Activated naive CD4-positive, alpha-beta T cell treated with anti-CD3 and anti-CD28 coated beads, Interleukin-2, amount 50 U/mL, for 16 hours (primary cell): Measurements from ENCODE around the gene BPIFB1.
A peak's percentile ranks its signal among the peaks of the same experiment; 100 is the strongest.

ENCODE experiments used
- DNase-seq: peaks from one replicate; pipeline ENCODE4 v3.0.0-alpha.2; 2020

The BPIFB1 gene

DNA sequence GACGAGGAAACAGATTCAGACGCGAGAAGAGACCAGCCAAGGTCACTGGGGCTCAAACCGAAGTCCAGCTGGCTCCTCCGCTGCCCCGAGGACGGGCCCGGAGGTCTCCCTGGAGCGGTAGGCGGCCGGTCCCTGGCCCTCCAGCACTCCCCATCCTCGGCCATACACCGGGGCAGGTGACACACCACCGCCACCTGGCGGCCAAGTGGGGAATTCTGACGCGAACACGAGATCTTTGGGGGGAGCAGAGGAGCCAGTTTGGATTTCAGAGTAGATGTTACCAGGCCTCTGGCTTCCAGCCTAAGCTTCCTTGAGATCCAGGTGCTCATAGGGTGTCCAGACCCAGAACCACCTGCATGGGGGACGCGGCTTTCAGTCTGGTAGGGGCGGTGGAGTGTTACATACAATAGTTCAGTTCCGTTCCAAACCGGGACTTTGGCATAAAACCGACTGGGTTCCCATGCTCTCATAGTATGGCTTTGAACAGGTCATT is 16.1 kb downstream of the BPIFB1 start:
- peak; percentile 78 for DNase-seq

DNA sequence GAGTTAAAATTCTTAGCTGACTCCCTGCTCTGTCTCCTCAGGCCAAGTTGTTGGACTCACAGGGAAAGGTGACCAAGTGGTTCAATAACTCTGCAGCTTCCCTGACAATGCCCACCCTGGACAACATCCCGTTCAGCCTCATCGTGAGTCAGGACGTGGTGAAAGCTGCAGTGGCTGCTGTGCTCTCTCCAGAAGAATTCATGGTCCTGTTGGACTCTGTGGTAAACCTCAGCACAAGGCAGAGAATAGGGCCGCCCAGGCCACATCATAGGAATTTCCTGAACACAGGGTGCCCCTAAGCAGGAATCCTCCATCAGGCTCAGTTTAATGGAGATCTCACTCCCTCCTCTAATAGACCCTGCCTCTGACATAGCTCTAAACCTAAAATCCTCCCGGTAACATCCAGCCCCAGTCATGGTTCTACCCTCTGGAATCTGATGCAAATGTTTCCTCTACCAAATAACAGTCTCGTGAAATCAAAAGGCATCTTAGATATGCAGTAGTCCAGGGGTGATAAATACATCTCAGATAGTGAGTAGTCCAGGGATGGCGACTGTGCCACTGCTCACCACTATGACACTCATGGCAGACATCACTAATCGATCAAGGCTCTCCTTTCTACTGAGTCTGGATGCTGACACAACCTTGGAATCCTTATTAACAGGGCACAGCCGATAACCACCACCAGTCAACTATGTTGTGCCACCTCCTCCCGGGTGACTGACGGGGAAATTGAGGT is 18.3 kb downstream of the BPIFB1 start:
- DNase-seq = no peak

DNA sequence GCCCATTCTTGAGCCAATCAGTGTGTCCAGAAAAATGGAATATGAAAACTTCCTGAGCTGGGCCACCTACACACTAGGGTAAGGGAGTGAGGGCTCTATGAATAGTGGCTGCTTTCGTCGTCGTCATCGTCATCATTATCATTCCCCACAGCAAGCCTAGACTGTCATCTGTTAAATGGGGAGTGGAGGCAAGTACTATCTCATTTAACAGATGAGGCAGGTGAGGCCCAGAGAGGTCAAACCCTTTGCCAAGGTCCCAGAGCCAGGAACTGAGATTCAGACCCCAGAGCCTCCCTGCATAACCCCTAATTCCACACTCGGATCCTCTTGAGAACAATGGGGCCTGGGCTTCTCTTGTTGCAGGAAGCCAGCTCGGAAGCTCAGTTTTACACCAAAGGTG is 20.6 kb downstream of the BPIFB1 start:
- no peak for DNase-seq

DNA sequence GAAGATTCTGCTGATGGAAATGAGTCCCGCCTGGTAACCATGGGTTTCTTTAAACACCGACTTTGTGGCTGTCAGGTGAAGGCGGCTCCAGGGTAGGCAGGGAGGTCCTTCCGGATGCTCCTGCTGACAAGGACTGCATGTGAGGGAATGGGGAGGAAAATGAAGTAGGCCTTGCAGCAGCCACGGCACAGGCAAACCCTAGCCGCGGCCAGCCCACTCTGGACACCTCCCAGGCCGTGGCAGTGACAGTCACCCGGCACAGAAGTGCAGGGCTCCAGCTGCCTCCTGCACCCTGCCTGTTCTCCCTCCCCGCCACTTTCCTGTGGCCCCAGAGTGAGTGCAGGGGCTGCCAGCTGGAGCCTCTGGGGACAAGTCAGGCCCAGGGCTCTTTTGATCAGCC is 21.0 kb downstream of the BPIFB1 start:
- no peak for DNase-seq

DNA sequence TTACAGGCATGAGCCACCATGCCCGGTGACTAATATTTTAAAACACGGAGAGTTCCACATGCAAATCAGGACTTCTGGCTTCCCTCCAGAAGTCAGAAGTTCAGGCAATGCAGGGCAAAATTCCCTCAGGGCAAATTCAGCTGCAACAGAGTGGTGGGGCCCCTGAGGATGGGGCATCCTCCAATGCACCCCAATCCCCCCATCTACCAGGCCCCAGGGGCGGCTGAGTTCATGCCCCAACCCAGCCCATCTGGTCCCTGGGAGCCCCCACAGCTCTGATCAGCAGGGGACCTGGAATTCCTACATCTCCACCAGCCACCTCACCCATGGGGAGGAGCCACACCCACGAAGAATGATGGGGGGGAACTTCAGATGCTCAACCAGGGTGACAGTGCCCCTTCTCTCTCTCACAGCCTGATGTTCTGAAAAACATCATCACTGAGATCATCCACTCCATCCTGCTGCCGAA is 22.6 kb downstream of the BPIFB1 start:
- DNase-seq = no peak

DNA sequence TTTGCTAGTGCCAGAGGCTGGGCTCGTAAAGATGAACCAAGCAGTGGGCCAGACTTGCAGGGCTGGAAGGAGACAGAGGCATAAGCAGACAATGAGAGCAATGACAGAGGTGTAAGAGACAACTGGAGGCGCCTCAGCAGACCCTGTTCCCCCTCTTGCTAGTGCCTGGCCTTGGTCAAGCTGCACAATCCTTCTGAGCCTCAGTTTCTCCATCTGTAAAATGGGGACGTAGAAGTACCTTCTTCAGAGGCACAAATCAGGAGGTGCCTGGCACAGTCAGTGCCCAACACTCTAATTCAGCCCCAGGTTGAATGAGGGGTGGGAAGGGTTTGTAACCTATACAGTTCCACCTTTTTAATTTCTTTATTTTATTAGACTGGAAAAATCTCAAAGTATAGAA is 23.2 kb downstream of the BPIFB1 start:
- no peak for DNase-seq

DNA sequence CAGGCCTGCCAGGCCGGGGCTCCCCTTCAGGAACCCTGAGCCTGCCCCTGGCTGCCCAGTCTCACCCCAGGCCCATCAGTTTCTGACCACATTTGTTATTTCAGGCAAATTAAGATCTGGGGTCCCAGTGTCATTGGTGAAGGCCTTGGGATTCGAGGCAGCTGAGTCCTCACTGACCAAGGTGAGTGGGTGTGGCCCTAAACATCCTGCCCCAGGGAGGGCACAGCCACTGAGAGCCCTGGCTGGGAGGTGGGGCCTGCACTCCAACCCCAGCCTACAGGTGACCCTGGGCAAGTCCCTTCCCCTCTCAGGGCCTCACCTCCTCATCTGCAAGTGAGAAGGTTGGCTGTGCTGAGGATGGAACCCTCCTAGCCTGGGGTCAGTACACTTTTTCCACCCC is 23.8 kb downstream of the BPIFB1 start:
- DNase-seq = no peak

DNA sequence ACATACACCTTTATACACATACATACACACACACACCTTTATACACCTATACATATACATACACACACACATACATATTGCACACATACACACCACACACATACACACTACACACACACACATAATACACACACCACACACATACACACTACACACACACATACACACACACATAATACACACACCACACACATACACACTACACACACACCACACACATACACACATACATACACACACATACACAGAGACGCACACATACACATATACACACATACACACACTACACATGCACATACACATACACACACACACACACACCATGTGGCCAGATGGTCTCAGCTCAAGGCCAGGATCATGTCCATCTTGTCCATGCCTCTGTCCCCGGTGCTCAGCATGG is 25.7 kb downstream of the BPIFB1 start:
- no peak for DNase-seq

DNA sequence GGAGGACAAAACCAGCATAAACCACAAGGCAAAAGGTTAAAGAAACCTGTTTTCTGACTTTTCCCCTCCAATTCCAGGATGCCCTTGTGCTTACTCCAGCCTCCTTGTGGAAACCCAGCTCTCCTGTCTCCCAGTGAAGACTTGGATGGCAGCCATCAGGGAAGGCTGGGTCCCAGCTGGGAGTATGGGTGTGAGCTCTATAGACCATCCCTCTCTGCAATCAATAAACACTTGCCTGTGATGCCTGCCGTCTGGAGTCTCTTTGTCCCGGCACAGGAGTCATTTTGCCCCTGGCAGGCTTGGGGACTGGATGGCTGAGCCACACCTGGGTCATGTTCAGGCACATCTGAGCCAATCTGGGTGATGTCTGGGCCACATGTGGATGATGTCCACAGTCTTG is 26.6 kb downstream of the BPIFB1 start:
- DNase-seq = no peak

DNA sequence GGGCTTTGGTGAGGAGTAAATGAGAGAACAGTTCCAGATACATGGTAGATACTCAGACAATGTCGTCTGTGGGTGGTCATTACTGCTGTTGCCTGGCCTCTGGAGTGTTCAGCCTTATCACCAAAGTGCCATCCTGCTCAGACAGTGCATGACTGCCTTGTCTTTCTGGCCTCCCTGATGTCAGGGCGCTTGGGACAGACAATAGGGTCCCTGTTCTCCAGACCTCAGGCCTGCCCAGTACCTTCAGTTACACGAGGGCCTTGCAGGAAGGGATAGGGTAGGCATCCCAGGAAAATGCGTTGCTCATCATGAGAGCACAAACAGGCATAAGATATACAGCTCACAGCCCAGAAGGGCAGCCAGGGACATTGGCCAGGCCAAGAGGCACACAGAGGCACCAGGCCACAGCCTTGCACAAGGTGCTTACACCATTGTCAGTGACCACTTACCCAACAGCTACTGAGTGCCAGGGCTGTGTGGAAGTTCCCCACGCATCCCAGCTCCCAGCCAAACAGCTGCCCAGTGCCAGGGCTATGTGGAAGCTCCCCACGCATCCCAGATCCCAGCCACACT is 27.4 kb downstream of the BPIFB1 start:
- no peak for DNase-seq

DNA sequence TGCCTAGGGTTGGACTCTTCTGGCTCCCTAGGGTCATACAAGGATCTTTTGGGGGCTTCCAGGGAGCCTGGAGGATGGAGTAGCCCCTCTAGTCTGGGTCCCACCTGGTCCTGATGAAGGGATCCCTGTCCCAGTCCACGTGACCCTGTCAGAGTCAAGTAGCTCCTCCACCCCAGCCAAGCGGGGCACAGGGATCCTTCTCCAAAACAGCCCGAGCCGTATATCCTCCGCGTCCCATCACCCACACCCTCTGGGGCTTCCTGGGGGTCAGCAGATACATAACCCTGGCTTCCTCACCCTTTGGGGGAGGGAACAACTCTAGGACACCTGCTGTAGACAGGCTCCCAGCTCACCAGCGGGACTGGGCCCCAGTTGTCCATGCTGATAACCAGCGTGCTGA is 28.0 kb downstream of the BPIFB1 start:
- DNase-seq = no peak

DNA sequence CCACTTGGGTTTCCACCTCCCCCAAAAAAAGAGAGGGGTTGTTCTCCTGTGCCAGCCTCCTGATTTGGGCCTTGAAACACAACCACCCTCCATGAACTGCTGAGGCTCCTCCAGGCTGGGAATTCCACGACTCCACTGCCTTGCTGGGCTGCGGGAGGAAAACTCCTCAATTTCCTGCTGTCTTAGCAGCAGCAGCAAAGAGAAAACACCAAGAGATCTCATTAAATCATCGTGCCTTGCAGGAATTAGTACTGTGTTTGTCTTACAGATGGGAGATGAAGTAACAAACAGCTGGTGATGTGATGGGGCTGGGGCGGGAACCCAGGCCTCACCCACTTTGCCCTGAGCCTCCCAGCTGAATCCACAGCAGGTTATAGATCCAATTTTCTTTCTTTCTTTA is 29.0 kb downstream of the BPIFB1 start:
- DNase-seq = no peak

DNA sequence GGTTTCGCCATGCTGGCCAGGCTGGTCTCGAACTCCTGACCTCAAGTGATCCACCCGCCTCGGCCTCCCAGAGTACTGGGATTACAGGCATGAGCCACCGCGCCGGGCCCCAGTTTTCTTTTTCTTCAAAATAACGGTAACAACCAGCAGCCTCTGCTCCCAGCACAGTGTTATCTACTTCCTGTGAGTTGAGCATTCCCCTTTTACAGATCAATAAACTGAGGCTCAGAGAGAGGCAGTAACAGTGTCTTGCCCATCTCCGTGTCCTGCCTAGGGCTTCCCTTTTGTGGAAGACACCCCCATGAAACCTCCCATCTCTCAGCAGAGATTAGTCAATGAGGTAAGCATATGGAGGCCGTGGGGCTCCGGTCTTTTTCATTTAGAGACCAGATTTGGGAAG is 29.6 kb downstream of the BPIFB1 start:
- DNase-seq = no peak

DNA sequence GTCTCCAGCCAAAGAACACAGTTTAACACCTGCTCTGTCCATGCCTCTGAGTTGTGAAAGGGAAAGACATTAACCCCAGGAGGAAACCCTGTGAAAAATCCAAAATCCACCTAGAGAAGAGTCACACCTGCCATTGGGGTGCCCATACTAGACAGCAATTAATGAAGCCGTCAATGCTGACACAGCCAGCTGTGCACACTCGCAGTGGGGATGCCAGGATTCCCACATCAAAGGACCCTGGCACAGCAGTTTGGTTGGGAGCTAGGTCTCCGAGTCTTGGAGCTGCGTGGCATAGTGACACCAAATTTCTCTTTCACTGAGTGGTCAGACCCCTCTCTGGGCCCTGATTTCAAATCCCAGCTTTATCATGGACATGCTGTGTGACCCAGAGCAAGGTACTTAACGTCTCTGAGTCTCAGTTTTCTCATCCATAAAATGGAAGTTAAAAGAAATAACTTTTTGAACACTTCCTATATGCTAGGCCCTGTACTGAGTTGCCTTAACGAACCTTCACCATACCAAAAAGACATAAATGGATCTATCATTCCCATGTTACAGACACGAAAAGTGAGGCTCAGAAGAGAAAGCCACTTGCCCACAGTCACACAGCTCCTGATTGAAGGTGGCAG is 30.8 kb downstream of the BPIFB1 start:
- no peak for DNase-seq

DNA sequence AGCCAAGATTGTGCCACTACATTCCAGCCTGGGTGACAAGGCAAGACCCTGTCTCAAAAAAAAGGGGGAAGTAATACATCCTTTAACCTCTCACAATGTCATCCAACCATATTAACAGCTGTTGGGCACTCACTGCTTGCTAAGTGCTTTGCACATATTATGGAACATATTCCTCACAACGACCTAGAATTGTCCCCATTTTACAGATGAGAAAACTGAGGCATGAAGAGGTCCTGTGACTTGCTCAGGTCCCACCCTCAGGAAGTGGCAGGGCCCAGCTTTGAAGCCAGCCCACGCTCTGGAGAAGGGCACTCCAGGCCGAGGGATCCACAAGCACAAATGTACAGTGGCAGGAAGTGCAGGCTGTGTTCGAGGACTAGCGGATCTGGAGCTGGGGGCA is 33.3 kb downstream of the BPIFB1 start:
- no peak for DNase-seq

DNA sequence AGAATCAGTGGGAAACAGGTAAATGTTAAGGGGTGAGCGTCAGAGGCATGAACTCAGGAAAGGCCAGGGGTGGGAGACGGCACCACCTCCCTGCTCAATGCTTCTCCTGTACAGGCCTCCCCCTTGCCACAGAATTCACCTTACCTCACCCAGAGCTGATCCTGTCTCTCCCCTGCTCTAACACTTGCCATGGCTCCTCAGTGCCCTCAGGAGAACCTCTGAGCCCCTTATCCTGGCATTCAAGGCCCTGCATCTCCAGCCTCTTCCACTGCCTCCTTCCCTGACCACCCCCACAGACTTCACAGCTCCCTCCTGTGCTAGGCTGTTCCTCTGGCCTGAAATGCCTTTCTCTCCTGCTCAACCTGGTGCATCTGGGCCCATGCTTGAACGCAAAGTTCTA is 33.9 kb downstream of the BPIFB1 start:
- DNase-seq = no peak

DNA sequence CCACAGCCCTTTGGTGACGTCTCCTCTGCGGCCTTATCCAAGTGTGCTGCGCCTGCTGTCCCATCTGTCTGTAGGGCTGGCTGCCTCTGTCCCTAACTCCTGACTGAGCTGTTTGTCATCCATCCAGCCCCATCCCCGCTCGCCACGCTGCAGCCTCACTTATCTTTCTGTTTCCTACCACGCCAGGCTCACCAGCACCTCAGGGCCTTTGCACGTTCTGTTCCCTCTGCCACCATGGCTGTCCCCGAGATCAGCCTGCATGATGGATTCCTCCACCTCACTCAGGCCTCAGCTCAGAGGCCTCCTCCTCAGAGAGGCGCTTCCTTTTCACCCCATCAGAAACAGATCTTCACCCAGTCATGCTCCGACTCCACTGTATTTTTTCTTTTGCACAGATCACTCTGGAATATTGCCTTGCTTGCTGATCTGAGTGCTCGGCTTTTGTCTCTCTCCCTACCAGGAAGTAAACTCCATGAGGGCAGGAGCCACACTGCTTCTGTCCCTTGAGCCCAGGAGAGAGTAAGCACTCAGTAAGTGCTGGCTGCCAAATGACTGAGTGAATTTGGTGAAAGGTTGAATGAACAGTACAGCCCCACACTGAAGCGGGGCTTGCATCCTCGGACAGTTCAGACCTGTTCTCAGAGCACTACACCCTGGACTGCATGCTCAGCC is 34.5 kb downstream of the BPIFB1 start:
- no peak for DNase-seq

DNA sequence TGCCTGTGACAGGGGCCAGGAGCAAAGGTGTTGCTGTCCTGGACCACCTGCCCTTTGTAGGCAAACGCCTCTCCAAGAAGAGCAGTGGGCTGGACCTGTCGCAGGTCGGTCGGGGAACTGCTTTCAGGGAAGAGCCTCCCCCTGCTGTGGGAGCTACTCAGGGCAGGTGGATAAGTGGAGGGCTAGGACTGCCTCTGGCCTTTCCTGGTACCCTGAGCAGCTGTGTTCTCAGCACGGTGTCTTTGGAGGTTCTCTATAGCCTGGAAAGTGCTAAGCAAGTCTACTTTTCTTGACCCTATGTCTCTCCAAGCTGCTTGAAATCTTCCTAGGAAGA is 35.0 kb downstream of the BPIFB1 start:
- no peak for DNase-seq

DNA sequence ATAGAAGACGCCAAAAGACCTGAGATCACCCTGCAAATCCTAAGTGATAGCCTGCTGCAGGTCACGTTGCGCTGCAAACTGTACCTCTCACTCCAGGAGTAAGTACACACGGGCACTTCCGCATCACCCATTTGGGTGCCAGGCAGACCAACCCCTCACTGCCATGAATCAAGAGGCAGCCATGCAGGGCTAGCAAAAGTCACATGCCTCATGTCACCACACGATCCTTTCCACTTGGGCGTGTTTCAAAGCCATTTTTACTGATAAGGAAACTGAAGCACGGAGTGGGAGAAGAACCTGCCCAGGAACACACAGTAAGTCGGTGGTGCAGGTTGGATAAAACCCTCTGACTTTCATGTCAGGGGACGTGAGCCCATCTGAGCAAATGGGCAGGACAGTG is 37.0 kb downstream of the BPIFB1 start:
- no peak for DNase-seq

DNA sequence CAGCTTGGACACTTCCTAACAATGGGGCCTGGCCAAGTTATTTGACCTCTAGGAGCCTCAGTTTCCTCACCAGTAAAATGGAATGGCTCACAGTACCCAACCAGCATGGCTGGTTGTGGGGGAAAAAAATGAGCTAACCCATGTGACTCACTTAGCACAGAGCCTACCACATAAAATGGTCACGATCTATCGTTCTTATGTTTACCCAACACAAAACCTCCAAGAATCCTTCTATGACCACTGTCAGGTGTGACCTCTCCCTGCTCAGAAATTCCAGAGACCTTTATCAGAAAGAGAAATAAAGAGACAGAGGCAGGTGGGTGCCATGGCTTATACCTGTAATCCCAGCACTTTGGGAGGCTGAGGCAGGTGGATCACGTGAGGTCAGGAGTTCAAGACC is 39.4 kb downstream of the BPIFB1 start:
- no peak for DNase-seq

DNA sequence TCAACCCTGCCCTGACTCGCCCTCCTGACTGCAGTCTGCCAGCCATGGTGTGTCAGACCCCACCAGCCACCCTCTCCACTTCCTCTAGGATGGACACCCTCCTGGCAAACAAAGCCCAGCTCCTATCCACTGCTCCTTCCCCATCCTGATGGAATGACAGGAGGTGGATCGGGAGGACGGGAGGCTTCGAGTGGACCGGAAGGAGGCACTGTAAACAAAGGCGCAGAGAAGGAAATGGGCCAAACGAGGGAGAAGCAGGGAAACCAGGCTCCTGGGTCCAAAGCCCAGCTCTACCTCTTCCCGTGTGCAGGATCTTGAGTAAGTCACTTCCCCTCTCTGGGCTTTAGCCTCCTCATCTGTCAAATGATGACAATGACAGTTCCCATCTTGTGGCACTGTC is 40.2 kb downstream of the BPIFB1 start:
- no peak for DNase-seq

DNA sequence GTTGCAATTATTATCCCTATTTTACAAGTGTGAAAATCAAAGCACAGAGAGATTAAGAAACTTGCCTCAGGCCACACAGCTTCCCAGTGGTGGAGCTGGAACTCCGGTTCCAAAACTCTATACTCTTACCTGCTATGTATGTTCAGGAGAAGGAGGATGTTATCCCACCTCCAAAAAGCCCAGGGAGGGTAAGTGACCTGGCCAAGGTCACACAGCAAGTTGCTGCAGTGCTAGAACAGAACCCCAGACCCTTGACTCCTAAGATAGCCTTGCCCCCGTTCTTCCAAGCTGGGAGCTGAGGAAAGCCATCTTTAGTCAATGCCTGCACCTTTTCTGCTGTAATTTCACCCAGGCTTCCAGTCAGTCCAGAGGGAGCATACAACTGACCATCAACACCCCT is 42.3 kb downstream of the BPIFB1 start:
- no peak for DNase-seq

DNA sequence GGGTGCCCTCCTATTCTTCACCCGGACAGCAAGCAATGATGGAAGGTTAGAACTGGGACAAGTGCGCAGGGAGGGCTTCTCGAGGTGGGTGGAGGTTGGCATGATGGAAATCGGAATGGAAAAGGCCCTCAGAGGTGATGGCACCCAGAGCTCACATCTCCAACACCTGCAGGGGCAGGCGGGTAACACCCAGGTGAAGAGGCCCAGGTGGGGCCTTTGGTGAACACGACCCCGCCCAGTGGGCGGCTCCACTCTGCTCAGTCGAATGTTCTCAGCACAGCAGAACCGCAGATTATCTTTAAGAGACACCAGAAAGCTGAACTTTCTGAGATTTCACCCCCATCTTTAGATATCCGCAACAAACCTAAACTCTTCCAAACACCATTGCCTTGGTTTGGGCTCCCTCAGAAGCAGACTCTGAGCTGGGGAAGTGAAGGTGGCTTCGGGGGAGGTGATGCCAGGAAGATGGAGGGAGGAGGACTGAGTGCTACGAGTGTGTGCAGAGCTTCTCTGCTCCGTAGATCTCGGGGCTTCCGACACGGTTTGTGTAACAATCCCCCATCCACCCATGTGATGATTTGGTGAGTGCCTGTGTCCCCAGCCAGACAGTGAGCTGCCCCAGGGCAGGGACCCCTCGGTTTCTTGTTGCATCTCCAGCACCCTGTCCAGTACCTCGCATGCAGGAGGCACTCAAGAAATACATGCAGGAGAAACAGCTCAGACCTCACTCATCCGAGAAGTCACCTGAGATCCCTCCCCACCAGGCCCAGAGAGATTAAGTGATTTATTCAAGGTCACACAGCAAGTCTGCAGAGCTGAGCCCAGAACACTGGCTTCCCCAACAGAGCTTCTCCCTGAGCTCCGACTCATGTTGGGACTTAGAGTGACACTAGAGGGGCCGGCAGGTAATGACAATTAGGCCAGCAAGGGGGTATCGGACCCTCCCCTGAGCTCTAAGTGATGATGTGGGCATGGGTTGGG is 45.4 kb downstream of the BPIFB1 start:
- DNase-seq = no peak
